Erythroblast (primary cell): Measurements from ENCODE around the gene SPTLC2.

Experiments
- GATA1 ChIP-seq: IDR thresholded peaks from 2 replicates; pipeline ENCODE4 v1.6.1; 2011; ENCODE audit warnings: low read depth, mild to moderate bottlenecking, control low read depth, low read length, moderate library complexity
- POLR2A ChIP-seq: IDR thresholded peaks from 2 replicates; pipeline ENCODE4 v1.6.1; 2011; ENCODE audit warnings: mild to moderate bottlenecking, low read length

- TF ChIP-seq POLR2A (no peak), GATA1 (no peak)
These were observed 31.1 kb downstream of the SPTLC2 start for GRCh38 chr14:77585385-77585784.
